Pancreas (tissue), 10 donors: ENCODE measurements around the gene ALG5. TPM values are rescaled to one million over a fixed set of nuclear protein-coding genes. Genes with fewer than 3 reads are reported as not detected.

ENCODE experiments used
- ATAC-seq, 4 donors: fragments of 200-7000 bp; cut with Tn5 transposase; one replicate each; pipeline versions ENCODE4 v1.8.0 to v1.9.1; 2020; ENCODE audit warnings: mild to moderate bottlenecking in 4 of 4, moderate library complexity in 4 of 4
- DNase-seq, 6 donors: peaks; one replicate each; pipeline ENCODE4 v3.0.0-alpha.2; 2020
- FAIRE-seq: peaks from 2 replicates; lab custom pipeline; 2012; peaks lifted over from hg19 to GRCh38; lab: Jason Lieb, UNC
- H3K27ac ChIP-seq, 4 donors: fragments of 200-600 bp; sonication (generic); 1 replicate in 3 of 4; 2 replicates in 1 of 4; pipeline versions ENCODE4 v1.5.0 to v1.8.0; 2020
- H3K27me3 ChIP-seq, 4 donors: fragments of 200-600 bp; one replicate each; pipeline ENCODE4 v1.8.0; 2021
- H3K36me3 ChIP-seq, 3 donors: fragments of 200-600 bp; sonication (generic) in 1 of 3; one replicate each; pipeline versions ENCODE4 v1.5.0 to v1.8.0; 2020 to 2021
- H3K4me1 ChIP-seq, 3 donors: fragments of 200-600 bp; one replicate each; pipeline ENCODE4 v1.8.0; 2021
- H3K4me3 ChIP-seq, 4 donors: fragments of 200-600 bp; sonication (generic) in 2 of 4; one replicate each; pipeline versions ENCODE4 v1.5.0 to v1.8.0; 2020 to 2021
- H3K9me3 ChIP-seq, 4 donors: fragments of 200-600 bp; one replicate each; pipeline ENCODE4 v1.8.0; 2021
- CTCF ChIP-seq, 4 donors: fragments of 200-600 bp; sonication (generic) in 3 of 4; IDR thresholded peaks; one replicate each; pipeline versions ENCODE4 v1.5.0 to v1.8.0; 2021; ENCODE audit warnings: antibody characterized with exemption in 4 of 4
- WGBS, 2 donors: extraction: QIAGEN DNeasy Blood & Tissue Kit; methylation state at CpG; one replicate each; pipeline ENCODE4 v1.1.7; 2013; 5-methylcytosine and 5-hydroxymethylcytosine counted together
- intact Hi-C, 3 donors: fragments of 100-400 bp; cut with DNase I; formaldehyde crosslinking; loops; one replicate each; pipeline versions ENCODE4 v1.11.1 to v1.14.2; 2022
- polyA plus RNA-seq, 2 donors: library from polyadenylated mRNA; stranded (reverse); fragments of 200-250 nt; gene quantifications; one replicate each; pipeline ENCODE4 v1.2.3, GENCODE V29; 2013
- total RNA-seq, 6 donors: library from RNA; stranded (reverse); fragmentation: NEBNext Ultra II Directional in 4 of 6; extraction: Animal tissue kit (Norgen Biotek cat#: 25700) in 4 of 6; gene quantifications; one replicate each; pipeline versions ENCODE4 v1.2.1 to v1.2.4, GENCODE V29; 2021 to 2023
- donor health status: healthy with polysubstance abuse.
- donor health status: DM: no; HTN: no; CAD: no; lungs with moderate emphysema.
- donor health status: DM: no; HTN: no; CAD: no.
- donor health status: control.
- donor health status: control.
- donor health status: Bipolar disorder and iron deficiency.
- donor health status: DM: yes; HTN: yes; CAD: no.
- donor health status: DM: no; HTN: no; CAD: no.
- donor health status: DM: no; HTN: no; CAD: no.
- donor health status: DM: yes; HTN: yes; CAD: no.

The ALG5 gene
- total and polyA plus RNA-seq, 8 donors: 30.9 to 62.6 (median 40.8) TPM

- intact Hi-C loops: no loop called here
- H3K4me1 ChIP-seq: no peaks in the 10 kb centered on the region
- WGBS, 2 donors: 33 to 34% methylated on average over 8 of the region's 8 CpGs
Observed at GRCh38 chr13:36903925-36904595, 95.1 kb downstream of the ALG5 start.

More at GRCh38 chr13:36903925-36904595, 95.1 kb downstream of the ALG5 start:
- Histone ChIP-seq H3K36me3 (no peaks in the 10 kb centered on the region), H3K9me3 (no peaks in the 10 kb centered on the region), H3K4me3 (no peak overlapping the region), H3K27ac (no peak overlapping the region), H3K27me3 (no peaks in the 10 kb centered on the region)
- DNase-seq (no peak), FAIRE-seq (no peak), ATAC-seq (peak in 2 of 4 donors; percentile 55 to 63)
- no peak for TF ChIP-seq CTCF (IDR thresholded peaks at IDR 0.05)

Other genes starting within 250 kb of the ALG5 start
- gene RFXAP, start 180.1 kb downstream of the ALG5 start, total RNA-seq: 1 to 10 TPM; 2.0 to 3.1 (median 2.3) TPM
- 1 to 10 TPM; 1.8 to 4.1 TPM for gene RFXAP, start 180.1 kb downstream of the ALG5 start, polyA plus RNA-seq
- gene SMAD9, start 79.1 kb downstream of the ALG5 start, total RNA-seq: 1 to 10 TPM in 3 of 6 donors, under 1 TPM in 3; 0.32 to 1.6 (median 1.0) TPM
- 1 to 10 TPM in 1 of 2 donors, under 1 TPM in 1; 0.68 to 1.3 TPM for gene SMAD9, start 79.1 kb downstream of the ALG5 start, polyA plus RNA-seq
- gene EXOSC8, start 1.4 kb upstream of the ALG5 start, total RNA-seq: 10 to 100 TPM; 12.9 to 17.5 (median 13.2) TPM
- 10 to 100 TPM; 40.3 to 63.7 TPM for gene EXOSC8, start 1.4 kb upstream of the ALG5 start, polyA plus RNA-seq
- gene SUPT20H, start 60.3 kb upstream of the ALG5 start, total RNA-seq: 10 to 100 TPM; 16.0 to 33.4 (median 20.4) TPM
- 10 to 100 TPM; 15.3 to 22.7 TPM for gene SUPT20H, start 60.3 kb upstream of the ALG5 start, polyA plus RNA-seq
- not detected for gene CSNK1A1L, start 106.3 kb upstream of the ALG5 start, total RNA-seq
- gene CSNK1A1L, start 106.3 kb upstream of the ALG5 start, polyA plus RNA-seq: not detected